Transverse colon (tissue), 4 donors: ENCODE data around the gene A1CF.
"Not testable (repeated sequence)": the region's sequence is repeated elsewhere in the genome, so short reads cannot be mapped to it uniquely, and the experiment has no call there.

ENCODE experiments used
- CTCF ChIP-seq, 5 experiments: fragments of 200-600 bp in 3 of 5; fragments of 450-650 bp in 2 of 5; sonication (generic) in 3 of 5; IDR thresholded peaks; 1 replicate in 2 of 5; 2 replicates in 3 of 5; pipeline ENCODE4 v1.5.1; 2016 to 2017; ENCODE audit warnings: antibody characterized with exemption in 5 of 5, inconsistent platforms in 3 of 5, mild to moderate bottlenecking in 2 of 5, moderate library complexity in 1 of 5
- EP300 ChIP-seq: sonication (generic); formaldehyde crosslinking; IDR thresholded peaks from one replicate; pipeline ENCODE4 v1.6.1; 2017; ENCODE audit warnings: antibody characterized with exemption, low read depth
- POLR2AphosphoS5 ChIP-seq, 3 donors: sonication (generic); formaldehyde crosslinking; IDR thresholded peaks; one replicate each; pipeline ENCODE4 v1.6.1; 2016; ENCODE audit warnings: antibody characterized with exemption in 3 of 3

GRCh38 chr10:50780036-50780435 is 105.4 kb downstream of the A1CF start:
- TF ChIP-seq CTCF (IDR thresholded peaks at IDR 0.05); EP300; POLR2AphosphoS5 (IDR thresholded peaks at IDR 0.05): not testable (repeated sequence)
